Measurements from ENCODE around the gene SCUBE3. TPM values are rescaled to one million over a fixed set of nuclear protein-coding genes. Genes with fewer than 3 reads are reported as not detected.
A peak's percentile ranks its signal among the peaks of the same experiment; 100 is the strongest.

SCUBE3 gene
- total and polyA plus RNA-seq, 9 of the 15 experiments (the other 6 are each of a cell fraction or from before 2014, with no cell fraction given), result 0.01 to 0.11 TPM; not detected in 7

GRCh38 chr6:35259194-35259947 is 45.6 kb downstream of the SCUBE3 start, which contains the start of gene ZNF76 (continued):
- no peak for TF ChIP-seq E2F8 (IDR thresholded peaks at IDR 0.05; ENCODE audit: low read depth, partially characterized antibody)
- TF ChIP-seq ZNF561 (CRISPR knock-in tag; conservative IDR thresholded peaks at IDR 0.05), result no peak
- no peak for TF ChIP-seq SMC3 (conservative IDR thresholded peaks at IDR 0.05; ENCODE audit: insufficient read depth, low read depth, low read length)
- no peak for TF ChIP-seq NCOA2 (IDR thresholded peaks at IDR 0.05; ENCODE audit: partially characterized antibody in 2 of 2)
- no peak for TF ChIP-seq ETS2 (tag; IDR thresholded peaks at IDR 0.05; ENCODE audit: borderline replicate concordance, poor library complexity, severe bottlenecking)
- peak; percentile 66 for TF ChIP-seq MYNN (IDR thresholded peaks at IDR 0.05)
- TF ChIP-seq MYNN (CRISPR knock-in tag; IDR thresholded peaks at IDR 0.05), result no peak
- TF ChIP-seq LEF1 (IDR thresholded peaks at IDR 0.05), result peak; percentile 92
- peak; percentile 93; the same call in 1 of the 2 replicates for TF ChIP-seq CAMTA2 (CRISPR knock-in tag; conservative IDR thresholded peaks at IDR 0.05)
- no peak; the same call in 1 of the 2 replicates for TF ChIP-seq TGIF2 (CRISPR knock-in tag; IDR thresholded peaks at IDR 0.05)
- TF ChIP-seq U2AF2 (optimal IDR thresholded peaks at IDR 0.05; ENCODE audit: low read depth, low read length), result no peak
- TF ChIP-seq ZNF239 (CRISPR knock-in tag; IDR thresholded peaks at IDR 0.05), result 0 out of 2 replicates have a peak, but pooled peaks have one; percentile 23
- TF ChIP-seq ZNF668 (CRISPR knock-in tag; IDR thresholded peaks at IDR 0.05), result no peak
- peak; percentile 7; the same call in 1 of the 2 replicates for TF ChIP-seq KDM2B (CRISPR knock-in tag; IDR thresholded peaks at IDR 0.05)
- TF ChIP-seq RBM14 (IDR thresholded peaks at IDR 0.05; ENCODE audit: borderline replicate concordance, insufficient read depth, low read depth, low read length), result no peak
- TF ChIP-seq ZNF518B (CRISPR knock-in tag; IDR thresholded peaks at IDR 0.05), result no peak
- no peak for TF ChIP-seq LARP7 (IDR thresholded peaks at IDR 0.05)
- TF ChIP-seq PKNOX1 (IDR thresholded peaks at IDR 0.05), result peak; percentile 57
- TF ChIP-seq SMARCE1 (IDR thresholded peaks at IDR 0.05), result peak; percentile 83
